Lower lobe of right lung (tissue), 2 donors: Measurements from ENCODE around the gene NUAK1. TPM values are rescaled to one million over a fixed set of nuclear protein-coding genes. Genes with fewer than 3 reads are reported as not detected.
"Not testable (repeated sequence)": the region's sequence is repeated elsewhere in the genome, so short reads cannot be mapped to it uniquely, and the experiment has no call there.

Experiments
- ATAC-seq, 2 donors: fragments of 200-7000 bp; cut with Tn5 transposase; one replicate each; pipeline ENCODE4 v1.9.1; 2020 to 2022; ENCODE audit warnings: mild to moderate bottlenecking in 2 of 2, moderate library complexity in 2 of 2
- DNase-seq: peaks from one replicate; pipeline ENCODE4 v3.0.0-alpha.2; 2020
- H3K27ac ChIP-seq: fragments of 200-600 bp; one replicate; pipeline ENCODE4 v1.8.0; 2022
- H3K27me3 ChIP-seq: fragments of 200-600 bp; one replicate; pipeline ENCODE4 v1.8.0; 2022; ENCODE audit warnings: low read depth
- H3K36me3 ChIP-seq: fragments of 200-600 bp; one replicate; pipeline ENCODE4 v1.8.0; 2022; ENCODE audit warnings: mild to moderate bottlenecking
- H3K4me1 ChIP-seq: fragments of 200-600 bp; one replicate; pipeline ENCODE4 v1.8.0; 2022
- H3K4me3 ChIP-seq: fragments of 200-600 bp; one replicate; pipeline ENCODE4 v1.8.0; 2022; ENCODE audit warnings: mild to moderate bottlenecking
- H3K9me3 ChIP-seq: fragments of 200-600 bp; one replicate; pipeline ENCODE4 v1.8.0; 2022
- CTCF ChIP-seq: fragments of 200-600 bp; IDR thresholded peaks from one replicate; pipeline ENCODE4 v1.8.0; 2022; ENCODE audit warnings: antibody characterized with exemption, mild to moderate bottlenecking
- intact Hi-C: fragments of 100-400 bp; cut with DNase I; formaldehyde crosslinking; loops from one replicate; pipeline ENCODE4 v1.11.0; 2022
- total RNA-seq: library from RNA; stranded (reverse); fragmentation: NEBNext Ultra II Directional; extraction: Animal tissue kit (Norgen Biotek cat#: 25700); gene quantifications from one replicate; pipeline ENCODE4 v1.2.1, GENCODE V29; 2021
- donor health status: DM: no; HTN: yes; CAD: no; lungs with severe emphysema.

NUAK1 gene
- total RNA-seq, 1 donor from 2014 or later = 17.5 TPM

- Histone ChIP-seq H3K27ac (no peak overlapping the region), H3K36me3 (no peaks in the 10 kb centered on the region), H3K9me3 (no peaks in the 10 kb centered on the region), H3K4me1 (peaks cover 20% of the 10 kb centered on the region), H3K4me3 (no peak overlapping the region), H3K27me3 (peaks cover 32% of the 10 kb centered on the region)
- intact Hi-C loops = no loop called here
- ATAC-seq (no peak), DNase-seq (no peak)
- no peak for TF ChIP-seq CTCF
Observed at GRCh38 chr12:106142591-106143261, 4.0 kb upstream of the NUAK1 start.

GRCh38 chr12:106141920-106142319 lies 3.2 kb upstream of the NUAK1 start:
- ATAC-seq, intact Hi-C loops, H3K36me3 ChIP-seq: not testable (repeated sequence)

GRCh38 chr12:106141452-106141851 lies 2.7 kb upstream of the NUAK1 start:
- Histone ChIP-seq H3K4me3 (no peak overlapping the region), H3K9me3 (no peaks in the 10 kb centered on the region), H3K27ac (no peak overlapping the region), H3K4me1 (peaks cover 21% of the 10 kb centered on the region), H3K27me3 (peaks cover 44% of the 10 kb centered on the region), H3K36me3 (no peaks in the 10 kb centered on the region)
- no peak for ATAC-seq
- TF ChIP-seq CTCF = no peak
- intact Hi-C loops = no loop called here
- no peak for DNase-seq

More at GRCh38 chr12:106141920-106142319, 3.2 kb upstream of the NUAK1 start:
- Histone ChIP-seq H3K4me1 (peaks cover 20% of the 10 kb centered on the region), H3K27me3 (peaks cover 40% of the 10 kb centered on the region)
- H3K4me3 ChIP-seq, DNase-seq, H3K27ac ChIP-seq, H3K9me3 ChIP-seq: not testable (repeated sequence)

GRCh38 chr12:106141003-106141402 lies 2.2 kb upstream of the NUAK1 start:
- peaks cover 26% of the 10 kb centered on the region for H3K4me1 ChIP-seq
- ATAC-seq (no peak), DNase-seq (no peak)
- peaks cover 48% of the 10 kb centered on the region for H3K27me3 ChIP-seq
- H3K36me3 ChIP-seq = no peaks in the 10 kb centered on the region
- H3K27ac ChIP-seq = no peak overlapping the region
- intact Hi-C loops = no loop called here
- no peak overlapping the region for H3K4me3 ChIP-seq
- TF ChIP-seq CTCF = no peak
- no peaks in the 10 kb centered on the region for H3K9me3 ChIP-seq

GRCh38 chr12:106140223-106140986 lies 1.7 kb upstream of the NUAK1 start:
- peak overlapping the region; percentile 71 for H3K4me3 ChIP-seq
- no peak for DNase-seq
- H3K27ac ChIP-seq = peak overlapping the region; percentile 88
- ATAC-seq = no peak
- peaks cover 51% of the 10 kb centered on the region for H3K27me3 ChIP-seq
- no peaks in the 10 kb centered on the region for H3K36me3 ChIP-seq
- H3K9me3 ChIP-seq = no peaks in the 10 kb centered on the region
- intact Hi-C loops = no loop called here
- no peak for TF ChIP-seq CTCF
- peaks cover 26% of the 10 kb centered on the region for H3K4me1 ChIP-seq
